HFFc6 (cell line): Measurements from ENCODE around the gene OPRD1. TPM values are rescaled to one million over a fixed set of nuclear protein-coding genes. Genes with fewer than 3 reads are reported as not detected.
"Not testable (repeated sequence)": the region's sequence is repeated elsewhere in the genome, so short reads cannot be mapped to it uniquely, and the experiment has no call there.

ENCODE experiments used
- DNase-seq: peaks from one replicate; pipeline ENCODE4 v3.0.0-alpha.2; 2018
- H3K27ac Mint-ChIP-seq: 2 replicates; pipeline ENCODE4 v1.8.0; 2020; ENCODE audit warnings: mild to moderate bottlenecking, mixed read lengths
- H3K27me3 Mint-ChIP-seq: 2 replicates; pipeline ENCODE4 v1.8.0; 2021; ENCODE audit warnings: mild to moderate bottlenecking, moderate library complexity, mixed read lengths; ENCODE audit not compliant: insufficient read depth
- H3K36me3 Mint-ChIP-seq: 2 replicates; pipeline ENCODE4 v1.8.0; 2021; ENCODE audit warnings: low read depth, mixed read lengths
- H3K4me1 Mint-ChIP-seq: 2 replicates; pipeline ENCODE4 v1.8.0; 2020; ENCODE audit warnings: low read depth, mixed read lengths
- H3K4me3 Mint-ChIP-seq: 2 replicates; pipeline ENCODE4 v1.8.0; 2020; ENCODE audit warnings: mild to moderate bottlenecking, moderate library complexity, mixed read lengths
- H3K9me3 Mint-ChIP-seq: 2 replicates; pipeline ENCODE4 v1.8.0; 2020; ENCODE audit warnings: mild to moderate bottlenecking, mixed read lengths
- total RNA-seq, 6 experiments: library from RNA; stranded (reverse); fragmentation: NEBNext Ultra II Directional; extraction: Animal tissue kit (Norgen Biotek cat#: 25700); gene quantifications; 2 replicates in 1 of 6; 3 replicates in 5 of 6; pipeline ENCODE4 v1.2.3, GENCODE V29; 2021
- TF ChIP-seq, protein P1 (sequence below): fragments of 200-600 bp; sonication (generic); IDR thresholded peaks from 2 replicates; pipeline ENCODE4 v1.5.0; 2021; ENCODE audit warnings: antibody characterized with exemption, mild to moderate bottlenecking

The OPRD1 gene
- total RNA-seq, 6 experiments from 2014 or later: not detected

DNA sequence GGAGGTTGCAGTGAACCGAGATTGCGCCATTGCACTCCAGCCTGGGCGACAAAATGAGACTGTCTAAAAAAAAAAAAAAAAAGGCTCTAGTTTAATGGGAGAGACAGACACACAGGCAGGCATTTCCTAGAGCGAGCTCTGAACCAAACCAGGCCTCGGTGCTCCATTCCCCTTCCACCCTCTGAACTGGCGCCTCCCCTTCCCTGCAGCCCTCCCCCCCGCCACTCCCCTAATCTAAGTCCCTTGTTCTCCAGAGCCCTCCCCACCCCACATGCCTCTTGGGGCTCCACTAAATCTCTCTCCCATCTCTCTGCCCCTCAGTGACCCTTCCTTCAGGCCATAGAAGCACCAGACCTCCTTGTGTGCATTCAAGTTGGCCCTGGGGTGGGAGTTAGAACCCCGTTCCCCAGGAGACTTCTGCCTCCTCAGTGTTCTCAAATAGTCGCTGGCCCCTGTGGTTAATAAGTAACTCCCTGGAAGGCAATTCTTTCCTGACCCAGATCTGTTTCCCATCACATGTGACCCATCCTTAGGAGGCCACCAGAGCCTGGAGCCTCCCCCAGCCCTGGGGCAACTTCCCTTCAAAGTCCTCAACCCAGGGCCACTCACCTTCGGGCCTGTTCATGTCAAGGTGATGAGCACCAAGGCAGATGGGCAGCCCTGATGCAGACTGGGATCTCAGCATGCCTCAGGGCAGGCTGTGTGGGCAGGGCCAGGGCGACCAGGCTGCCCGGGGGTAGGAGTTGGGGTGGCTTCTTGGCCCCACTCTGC is 59.8 kb downstream of the OPRD1 start:
- TF ChIP-seq, protein P1, sequence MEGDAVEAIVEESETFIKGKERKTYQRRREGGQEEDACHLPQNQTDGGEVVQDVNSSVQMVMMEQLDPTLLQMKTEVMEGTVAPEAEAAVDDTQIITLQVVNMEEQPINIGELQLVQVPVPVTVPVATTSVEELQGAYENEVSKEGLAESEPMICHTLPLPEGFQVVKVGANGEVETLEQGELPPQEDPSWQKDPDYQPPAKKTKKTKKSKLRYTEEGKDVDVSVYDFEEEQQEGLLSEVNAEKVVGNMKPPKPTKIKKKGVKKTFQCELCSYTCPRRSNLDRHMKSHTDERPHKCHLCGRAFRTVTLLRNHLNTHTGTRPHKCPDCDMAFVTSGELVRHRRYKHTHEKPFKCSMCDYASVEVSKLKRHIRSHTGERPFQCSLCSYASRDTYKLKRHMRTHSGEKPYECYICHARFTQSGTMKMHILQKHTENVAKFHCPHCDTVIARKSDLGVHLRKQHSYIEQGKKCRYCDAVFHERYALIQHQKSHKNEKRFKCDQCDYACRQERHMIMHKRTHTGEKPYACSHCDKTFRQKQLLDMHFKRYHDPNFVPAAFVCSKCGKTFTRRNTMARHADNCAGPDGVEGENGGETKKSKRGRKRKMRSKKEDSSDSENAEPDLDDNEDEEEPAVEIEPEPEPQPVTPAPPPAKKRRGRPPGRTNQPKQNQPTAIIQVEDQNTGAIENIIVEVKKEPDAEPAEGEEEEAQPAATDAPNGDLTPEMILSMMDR: no peak

DNA sequence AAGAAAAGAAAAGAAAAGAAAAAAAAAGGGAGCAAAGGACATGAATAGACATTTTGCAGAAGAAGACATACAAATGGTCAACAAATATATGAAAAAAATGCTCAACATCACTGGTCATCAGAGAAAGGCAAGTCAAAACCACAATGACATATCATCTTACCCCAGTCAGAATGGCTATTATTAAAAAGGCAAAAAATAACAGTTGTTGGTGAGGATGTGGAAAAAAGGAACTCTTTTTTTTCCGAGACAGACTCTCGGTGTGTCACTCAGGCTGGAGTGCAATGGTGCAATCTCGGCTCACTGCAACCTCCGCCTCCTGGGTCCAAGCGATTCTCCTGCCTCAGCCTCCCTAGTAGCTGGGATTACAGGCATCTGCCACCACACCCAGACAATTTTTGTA is 63.2 kb downstream of the OPRD1 start:
- H3K27ac Mint-ChIP-seq, H3K36me3 Mint-ChIP-seq, H3K4me3 Mint-ChIP-seq, DNase-seq, H3K4me1 Mint-ChIP-seq, H3K9me3 Mint-ChIP-seq: not testable (repeated sequence)
- peaks cover 26% of the 10 kb centered on the region for H3K27me3 Mint-ChIP-seq

More for the DNA sequence above, 59.8 kb downstream of the OPRD1 start:
- Mint-ChIP-seq H3K9me3 (no peaks in the 10 kb centered on the region), H3K4me3 (no peak overlapping the region), H3K27ac (no peak overlapping the region), H3K36me3 (no peaks in the 10 kb centered on the region), H3K4me1 (no peaks in the 10 kb centered on the region), H3K27me3 (peaks cover 31% of the 10 kb centered on the region)
- no peak for DNase-seq

DNA sequence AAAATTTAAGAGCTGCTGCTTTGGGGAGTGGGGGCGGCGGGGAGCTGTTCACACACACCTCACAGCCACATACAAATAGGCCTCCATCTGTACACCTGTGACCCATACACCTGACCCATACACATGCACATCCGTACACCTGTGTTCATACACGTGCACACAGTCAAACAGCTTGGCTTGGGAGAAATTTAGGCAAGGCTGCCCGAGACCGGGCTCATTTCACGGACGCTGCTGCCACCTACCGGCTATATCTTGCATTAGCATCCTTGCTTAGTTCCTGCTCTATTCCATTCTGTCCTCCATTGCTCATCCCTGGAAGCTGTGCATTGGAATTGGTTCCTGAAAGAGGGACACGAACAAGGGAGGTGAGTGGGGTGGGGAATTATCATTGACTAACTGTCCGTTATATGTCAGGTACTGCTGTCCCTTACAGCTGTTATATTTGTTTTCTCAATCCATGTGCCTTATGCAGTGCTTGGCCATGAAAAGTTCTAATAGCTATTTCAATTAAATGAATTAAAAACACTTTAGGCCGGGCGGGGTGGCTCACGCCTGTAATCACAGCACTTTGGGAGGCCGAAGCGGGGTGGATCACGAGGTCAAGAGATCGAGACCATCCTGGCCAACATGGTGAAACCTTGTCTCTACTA is 65.3 kb downstream of the OPRD1 start:
- H3K9me3 Mint-ChIP-seq: no peaks in the 10 kb centered on the region

DNA sequence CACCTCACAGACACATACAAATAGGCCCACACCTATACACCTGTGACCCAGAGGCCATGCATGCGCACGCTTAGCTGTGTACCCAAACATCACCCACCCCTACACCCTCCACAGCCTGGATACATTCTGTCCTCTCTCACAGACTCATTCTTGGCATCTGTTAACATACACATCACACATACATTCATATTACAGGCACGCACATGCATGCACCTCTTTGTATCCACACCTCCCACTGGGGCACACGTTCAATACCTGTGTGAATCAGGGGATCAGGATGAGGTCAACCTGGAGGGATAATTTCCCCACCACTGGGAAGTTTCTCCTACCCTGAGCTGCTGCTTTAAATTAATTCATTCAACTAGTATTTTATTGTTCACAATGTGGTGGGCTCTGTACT is 66.8 kb downstream of the OPRD1 start:
- no peak overlapping the region for H3K27ac Mint-ChIP-seq
- no peak overlapping the region for H3K4me3 Mint-ChIP-seq
- no peaks in the 10 kb centered on the region for H3K36me3 Mint-ChIP-seq
- H3K4me1 Mint-ChIP-seq: peaks cover 15% of the 10 kb centered on the region
- no peaks in the 10 kb centered on the region for H3K9me3 Mint-ChIP-seq
- no peak for DNase-seq
- TF ChIP-seq, protein P1: no peak
- peaks cover 3% of the 10 kb centered on the region for H3K27me3 Mint-ChIP-seq

More for the DNA sequence above, 65.3 kb downstream of the OPRD1 start:
- no peak overlapping the region for H3K27ac Mint-ChIP-seq
- peak; percentile 55 for DNase-seq
- TF ChIP-seq, protein P1: peak; percentile 97
- no peaks in the 10 kb centered on the region for H3K36me3 Mint-ChIP-seq
- H3K4me3 Mint-ChIP-seq: no peak overlapping the region
- peaks cover 6% of the 10 kb centered on the region for H3K4me1 Mint-ChIP-seq
- peaks cover 9% of the 10 kb centered on the region for H3K27me3 Mint-ChIP-seq

DNA sequence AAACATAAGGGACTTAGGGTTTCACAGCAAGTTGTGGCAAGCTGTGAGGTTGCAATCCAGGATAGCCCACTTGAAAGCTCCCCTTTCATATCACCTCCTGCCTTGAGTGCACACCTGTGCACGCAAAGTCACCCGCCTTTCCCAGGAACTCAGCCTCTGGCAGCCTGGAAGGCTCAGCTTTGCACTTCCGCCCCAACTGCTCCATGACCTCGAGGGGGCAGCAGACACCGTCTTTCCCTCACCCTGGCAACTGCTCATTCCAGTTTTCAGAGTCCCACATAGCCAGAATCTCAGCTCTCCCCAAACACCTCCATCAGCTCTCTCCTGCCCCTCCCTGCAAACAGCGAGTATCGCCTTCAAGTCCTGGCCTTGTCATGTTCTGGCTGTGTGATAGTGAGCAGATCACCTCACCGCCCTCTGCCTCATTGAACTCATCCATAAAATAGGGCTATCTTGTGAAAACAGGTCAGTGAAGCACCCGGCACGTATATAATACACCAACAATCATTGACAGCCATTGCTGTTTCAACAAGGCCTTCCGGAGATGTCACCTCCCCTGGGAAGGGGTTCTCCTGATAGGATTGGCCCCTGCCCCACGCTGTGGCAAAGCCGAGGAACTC is 70.1 kb downstream of the OPRD1 start:
- H3K27me3 Mint-ChIP-seq: peaks cover 6% of the 10 kb centered on the region
- H3K4me1 Mint-ChIP-seq: peaks cover 39% of the 10 kb centered on the region
- peak; percentile 86 for DNase-seq
- no peaks in the 10 kb centered on the region for H3K36me3 Mint-ChIP-seq
- H3K27ac Mint-ChIP-seq: peak overlapping the region; percentile 38
- H3K9me3 Mint-ChIP-seq: no peaks in the 10 kb centered on the region
- no peak overlapping the region for H3K4me3 Mint-ChIP-seq
- TF ChIP-seq, protein P1: peak; percentile 93

DNA sequence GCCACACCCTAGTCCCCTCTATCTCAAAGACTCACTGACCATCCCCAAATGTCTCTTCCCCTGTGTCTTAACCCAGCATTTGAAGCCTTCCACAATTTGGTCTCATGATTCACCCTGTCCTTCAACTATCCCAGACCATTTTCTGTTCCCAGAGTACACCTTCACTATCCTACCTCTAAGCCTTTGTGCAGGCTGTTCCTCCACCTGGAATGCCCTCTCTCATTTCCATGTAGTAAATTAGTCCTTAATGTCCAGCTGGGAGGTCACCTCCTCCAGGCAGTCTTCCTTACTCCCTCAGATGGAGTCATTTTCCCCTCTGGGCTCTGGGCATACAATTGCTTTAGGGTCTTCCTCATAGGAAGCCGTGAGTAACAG is 71.3 kb downstream of the OPRD1 start:
- H3K4me3 Mint-ChIP-seq: no peak overlapping the region
- H3K36me3 Mint-ChIP-seq: no peaks in the 10 kb centered on the region
- no peaks in the 10 kb centered on the region for H3K9me3 Mint-ChIP-seq
- TF ChIP-seq, protein P1: no peak
- peak overlapping the region; percentile 14; the same call in 1 of the 2 replicates for H3K27ac Mint-ChIP-seq
- peaks cover 46% of the 10 kb centered on the region for H3K4me1 Mint-ChIP-seq
- DNase-seq: no peak
- H3K27me3 Mint-ChIP-seq: peaks cover 9% of the 10 kb centered on the region
